Neuronal stem cell (in vitro differentiated cells): Measurements from ENCODE around the gene PNPLA2.

ENCODE experiments used
- DNase-seq: peaks from one replicate; pipeline ENCODE4 v3.0.0-alpha.2; 2013; ENCODE audit warnings: low spot score
- H2AFZ ChIP-seq: one replicate; pipeline ENCODE4 v1.6.1; 2013; ENCODE audit warnings: mild to moderate bottlenecking, low read length, inconsistent platforms
- H2AK5ac ChIP-seq: 2 replicates; pipeline ENCODE4 v1.6.1; 2013; ENCODE audit warnings: low read depth, mild to moderate bottlenecking, inconsistent platforms, low read length, moderate library complexity, mixed read lengths
- H2BK120ac ChIP-seq: 2 replicates; pipeline ENCODE4 v1.6.1; 2013; ENCODE audit warnings: low read depth, mild to moderate bottlenecking, inconsistent platforms, low read length, moderate library complexity, mixed read lengths
- H2BK12ac ChIP-seq: one replicate; pipeline ENCODE4 v1.6.1; 2013; ENCODE audit warnings: low read length, inconsistent platforms
- H2BK15ac ChIP-seq: 2 replicates; pipeline ENCODE4 v1.6.1; 2013; ENCODE audit warnings: mild to moderate bottlenecking, low read length, inconsistent platforms, mixed read lengths
- H2BK5ac ChIP-seq: one replicate; pipeline ENCODE4 v1.6.1; 2013; ENCODE audit warnings: inconsistent platforms, mild to moderate bottlenecking, low read length, moderate library complexity
- H3K14ac ChIP-seq: one replicate; pipeline ENCODE4 v1.6.1; 2013; ENCODE audit warnings: low read length, inconsistent platforms
- H3K18ac ChIP-seq: 2 replicates; pipeline ENCODE4 v1.6.1; 2013; ENCODE audit warnings: low read length, inconsistent platforms
- H3K23ac ChIP-seq: 2 replicates; pipeline ENCODE4 v1.6.1; 2013; ENCODE audit warnings: low read depth, mild to moderate bottlenecking, mixed read lengths, low read length, inconsistent platforms; ENCODE audit not compliant: poor library complexity
- H3K27ac ChIP-seq: replicated peaks from 3 replicates; pipeline ENCODE4 v1.5.1; 2013; ENCODE audit warnings: low read length, inconsistent platforms
- H3K27me3 ChIP-seq, 3 experiments: 2 replicates each; pipeline ENCODE4 v1.6.1; 2013; ENCODE audit warnings: low read length in 3 of 3, mild to moderate bottlenecking in 2 of 3, inconsistent platforms in 1 of 3, low read depth in 1 of 3, mixed read lengths in 1 of 3, moderate library complexity in 1 of 3; ENCODE audit not compliant: control insufficient read depth in 3 of 3, insufficient read depth in 3 of 3
- H3K36me3 ChIP-seq, 2 donors: replicated peaks in 1 of 2; 2 replicates each; pipeline ENCODE4 v1.6.1; 2013; ENCODE audit warnings: low read length in 2 of 2; ENCODE audit not compliant: control insufficient read depth in 2 of 2, insufficient read depth in 2 of 2
- H3K4ac ChIP-seq: 2 replicates; pipeline ENCODE4 v1.6.1; 2013; ENCODE audit warnings: inconsistent platforms, mild to moderate bottlenecking, low read length, moderate library complexity
- H3K4me1 ChIP-seq, 2 donors: 1 replicate in 1 of 2; 2 replicates in 1 of 2; pipeline ENCODE4 v1.6.1; 2013; ENCODE audit warnings: low read length in 2 of 2, low read depth in 1 of 2; ENCODE audit not compliant: control insufficient read depth in 2 of 2, insufficient read depth in 1 of 2
- H3K4me2 ChIP-seq: one replicate; pipeline ENCODE4 v1.6.1; 2013; ENCODE audit warnings: mild to moderate bottlenecking, low read length, inconsistent platforms; ENCODE audit not compliant: insufficient read depth, poor library complexity, severe bottlenecking
- H3K4me3 ChIP-seq, 2 donors: 2 replicates each; pipeline ENCODE4 v1.5.1; 2013; ENCODE audit warnings: low read length in 2 of 2, mild to moderate bottlenecking in 2 of 2, inconsistent platforms in 1 of 2, moderate library complexity in 1 of 2
- H3K79me1 ChIP-seq: one replicate; pipeline ENCODE4 v1.6.1; 2013; ENCODE audit warnings: low read depth, mild to moderate bottlenecking, inconsistent platforms, low read length, moderate library complexity
- H3K9ac ChIP-seq: one replicate; pipeline ENCODE4 v1.6.1; 2013; ENCODE audit warnings: mild to moderate bottlenecking, low read depth, low read length, inconsistent platforms; ENCODE audit not compliant: poor library complexity
- H3K9me3 ChIP-seq, 2 donors: replicated peaks in 1 of 2; 2 replicates each; pipeline versions ENCODE3 to v1.6.1; 2013; ENCODE audit warnings: low read length in 2 of 2, mild to moderate bottlenecking in 2 of 2, inconsistent platforms in 1 of 2, low read depth in 1 of 2, mixed read lengths in 1 of 2, moderate library complexity in 1 of 2; ENCODE audit not compliant: control insufficient read depth in 2 of 2, insufficient read depth in 1 of 2
- H4K8ac ChIP-seq: one replicate; pipeline ENCODE4 v1.6.1; 2013; ENCODE audit warnings: low read depth, mild to moderate bottlenecking, inconsistent platforms, low read length, moderate library complexity
- H4K91ac ChIP-seq: one replicate; pipeline ENCODE4 v1.6.1; 2013; ENCODE audit warnings: low read length, low read depth, mild to moderate bottlenecking, inconsistent platforms; ENCODE audit not compliant: poor library complexity
- WGBS, 2 donors: extraction: QIAGEN DNeasy Blood & Tissue Kit; methylation state at CpG; one replicate each; pipeline ENCODE4 v1.1.7; 2013; ENCODE audit warnings: missing lambda C conversion rate in 2 of 2, mixed read lengths in 1 of 2; ENCODE audit not compliant: insufficient read length in 2 of 2, insufficient replicate concordance in 1 of 2; ENCODE audit errors: extremely low coverage in 2 of 2; 5-methylcytosine and 5-hydroxymethylcytosine counted together

The PNPLA2 gene

GRCh38 chr11:863023-863909 lies 44.6 kb downstream of the PNPLA2 start:
- Histone ChIP-seq H3K4me1 (peaks cover 7 to 13% of the 10 kb centered on the region in 2 donors), H4K8ac (peak overlapping the region; percentile 92), H3K4me2 (no peak overlapping the region), H3K36me3 (peaks cover 0 to 33% of the 10 kb centered on the region in 2 donors), H2AFZ (no peak overlapping the region), H2BK120ac (no peak overlapping the region), H3K27me3 (no peaks in the 10 kb centered on the region), H3K18ac (peak overlapping the region; percentile 94), H2BK12ac (peak overlapping the region; percentile 84), H3K27ac (no peak overlapping the region), H2AK5ac (peak overlapping the region; percentile 98), H2BK5ac (peak overlapping the region; percentile 75), H3K9me3 (no peaks in the 10 kb centered on the region), H3K79me1 (peaks cover 13% of the 10 kb centered on the region), H3K23ac (peak overlapping the region; percentile 67), H3K9ac (peak overlapping the region; percentile 70), H4K91ac (peak overlapping the region; percentile 30), H3K4me3 (no peak overlapping the region), H3K14ac (peak overlapping the region; percentile 89), H3K4ac (peak overlapping the region; percentile 53), H2BK15ac (peak overlapping the region; percentile 6)
- no CpG with 5 or more reads among the region's 24 CpGs for WGBS, 2 donors
- DNase-seq = no peak

GRCh38 chr11:863910-864827 lies 45.5 kb downstream of the PNPLA2 start:
- peaks cover 4 to 41% of the 10 kb centered on the region in 2 donors for H3K36me3 ChIP-seq
- H3K4me3 ChIP-seq = no peak overlapping the region
- no peak overlapping the region for H2BK12ac ChIP-seq
- peak overlapping the region; percentile 3 for H3K14ac ChIP-seq
- H2BK120ac ChIP-seq = no peak overlapping the region
- peaks cover 10% of the 10 kb centered on the region for H3K79me1 ChIP-seq
- no peak for DNase-seq
- H2BK15ac ChIP-seq = no peak overlapping the region
- no CpG with 5 or more reads among the region's 31 CpGs for WGBS, 2 donors
- H3K9ac ChIP-seq = no peak overlapping the region
- peak overlapping the region; percentile 43 for H3K23ac ChIP-seq
- H4K8ac ChIP-seq = no peak overlapping the region
- H3K9me3 ChIP-seq = no peaks in the 10 kb centered on the region
- H2AFZ ChIP-seq = no peak overlapping the region
- no peak overlapping the region for H3K4me2 ChIP-seq
- peak overlapping the region; percentile 80 for H3K18ac ChIP-seq
- H2BK5ac ChIP-seq = peak overlapping the region; percentile 75
- no peak overlapping the region for H3K27ac ChIP-seq
- no peak overlapping the region for H4K91ac ChIP-seq
- H3K27me3 ChIP-seq = no peaks in the 10 kb centered on the region
- peaks cover 7 to 13% of the 10 kb centered on the region in 2 donors for H3K4me1 ChIP-seq
- H2AK5ac ChIP-seq = peak overlapping the region; percentile 98
- no peak overlapping the region for H3K4ac ChIP-seq

- Histone ChIP-seq H2BK120ac (no peak overlapping the region), H3K4me2 (no peak overlapping the region), H3K27ac (no peak overlapping the region), H2AFZ (no peak overlapping the region), H3K18ac (peak overlapping the region; percentile 28), H3K4me1 (peaks cover 7 to 14% of the 10 kb centered on the region in 2 donors), H2BK12ac (no peak overlapping the region), H2BK15ac (no peak overlapping the region), H2AK5ac (no peak overlapping the region), H3K36me3 (peaks cover 4 to 43% of the 10 kb centered on the region in 2 donors), H3K27me3 (no peaks in the 10 kb centered on the region), H3K4me3 (no peak overlapping the region), H3K9ac (peak overlapping the region; percentile 44), H3K9me3 (no peaks in the 10 kb centered on the region), H4K91ac (no peak overlapping the region), H3K23ac (no peak overlapping the region), H3K4ac (no peak overlapping the region), H4K8ac (no peak overlapping the region), H3K14ac (no peak overlapping the region), H2BK5ac (no peak overlapping the region), H3K79me1 (peaks cover 5% of the 10 kb centered on the region)
- no CpG with 5 or more reads among the region's 11 CpGs for WGBS, 2 donors
- no peak for DNase-seq
Measured at GRCh38 chr11:864898-865297, 46.2 kb downstream of the PNPLA2 start.
